ENCODE measurements around the gene NPC2. TPM values are rescaled to one million over a fixed set of nuclear protein-coding genes. Genes with fewer than 3 reads are reported as not detected.

Gene NPC2
- total RNA-seq, 1 experiment from 2014 or later = 137 TPM

GRCh38 chr14:74508844-74509428, 15.8 kb upstream of the NPC2 start:
- no CpG with 5 or more reads among the region's 13 CpGs for WGBS (ENCODE audit: extremely low coverage, insufficient read length, low lambda C conversion rate)
- H4K8ac ChIP-seq (replicated peaks; ENCODE audit: insufficient read length, low read depth, low read length) = no peak overlapping the region
- DNase-seq = no peak
- H3K23me2 ChIP-seq (ENCODE audit: insufficient read length, low read depth, low read length, poor library complexity, severe bottlenecking) = no peaks in the 10 kb centered on the region
- H3K18ac ChIP-seq (ENCODE audit: insufficient read length, low read depth, low read length) = no peak overlapping the region
- no peaks in the 10 kb centered on the region for H3K79me2 ChIP-seq (ENCODE audit: insufficient read depth, low read length)
- no peak overlapping the region for H3K27ac ChIP-seq (ENCODE audit: insufficient read length, low read depth, low read length)
- no peak overlapping the region for H3K4ac ChIP-seq (ENCODE audit: low read depth, low read length)
- no peak overlapping the region for H2BK12ac ChIP-seq (ENCODE audit: insufficient read length, low read depth, low read length)
- no peak overlapping the region for H3K9ac ChIP-seq (ENCODE audit: extremely low read depth, insufficient read length, low read length)
- no peak overlapping the region for H2AFZ ChIP-seq (ENCODE audit: low read length)
- H3K4me1 ChIP-seq (ENCODE audit: insufficient read depth, low read length) = peaks cover 5% of the 10 kb centered on the region; the same call in 1 of the 2 replicates
- no peak overlapping the region for H3K56ac ChIP-seq (ENCODE audit: insufficient read length, low read depth, low read length)
- no peak overlapping the region for H2BK15ac ChIP-seq (ENCODE audit: low read depth, low read length)
- H3K23ac ChIP-seq (ENCODE audit: insufficient read length, low read depth, low read length) = no peak overlapping the region
- no peaks in the 10 kb centered on the region for H4K20me1 ChIP-seq (ENCODE audit: control insufficient read depth, insufficient read depth, insufficient read length)
- Mint-ChIP-seq H3K4me3 (no peak overlapping the region), H3K27me3 (ENCODE audit: low read depth) (peaks cover 23% of the 10 kb centered on the region), H3K9me3 (no peaks in the 10 kb centered on the region), H3K36me3 (ENCODE audit: insufficient read depth in 1 of 3, low read depth in 3 of 3) (no peaks in the 10 kb centered on the region), H3K27ac (no peak overlapping the region; a peak in 1 of 7 replicates), H3K4me1 (peaks cover 29 to 33% of the 10 kb centered on the region in 2 experiments)
- no peak overlapping the region for H4K5ac ChIP-seq (ENCODE audit: insufficient read length, low read depth, low read length)
- H3K14ac ChIP-seq (ENCODE audit: insufficient read depth, low read length) = no peak overlapping the region
- no peak overlapping the region for H2BK20ac ChIP-seq (ENCODE audit: low read depth, low read length, poor library complexity, severe bottlenecking)
- no peak overlapping the region for H3T11ph ChIP-seq (ENCODE audit: low read length)
- H3K27me3 ChIP-seq (ENCODE audit: insufficient read depth, low read length) = no peaks in the 10 kb centered on the region
- H3K4me2 ChIP-seq (ENCODE audit: insufficient read depth, insufficient read length, low read length) = no peak overlapping the region
- H4K91ac ChIP-seq (ENCODE audit: insufficient read length, low read depth, low read length) = no peak overlapping the region
- H2BK5ac ChIP-seq (ENCODE audit: insufficient read length, low read length) = no peak overlapping the region
- H3K79me1 ChIP-seq (ENCODE audit: insufficient read depth, low read depth, low read length, poor library complexity, severe bottlenecking) = no peaks in the 10 kb centered on the region
- no peak for TF ChIP-seq CTCF (conservative IDR thresholded peaks at IDR 0.05)
- no peak overlapping the region for H2BK120ac ChIP-seq (ENCODE audit: low read depth, low read length, poor library complexity, severe bottlenecking)
- no peak overlapping the region for H2AK5ac ChIP-seq (ENCODE audit: insufficient read length, low read length)
- no peaks in the 10 kb centered on the region for H3K9me3 ChIP-seq (ENCODE audit: control insufficient read depth, low read depth, low read length)
